H1 (cell line): ENCODE results near the gene NIT2. TPM values are rescaled to one million over a fixed set of nuclear protein-coding genes. Genes with fewer than 3 reads are reported as not detected.

ENCODE experiments used
- CTCF ChIA-PET: fragments of 300-600 bp; sonication (Branson Sonifier 250); formaldehyde crosslinking; loops from one replicate; lab custom pipeline; 2021; ENCODE audit not compliant: partially characterized antibody; lab: Charles Lee
- POLR2A ChIA-PET: fragments of 300-600 bp; sonication (Branson Sonifier 250); formaldehyde crosslinking; loops from one replicate; lab custom pipeline; 2021; ENCODE audit warnings: inconsistent platforms; ENCODE audit not compliant: partially characterized antibody; lab: Charles Lee
- DNase-seq, 2 experiments: peaks; one replicate each; pipeline versions ENCODE4 v3.0.0 to v3.0.0-alpha.2; 2010 to 2022; ENCODE audit warnings: low spot score in 2 of 2, low read depth in 1 of 2, mixed read lengths in 1 of 2
- FAIRE-seq: peaks from 2 replicates; lab custom pipeline; 2011; peaks lifted over from hg19 to GRCh38; lab: Jason Lieb, UNC
- H2AFZ ChIP-seq: 2 replicates; pipeline ENCODE4 v1.8.1; 2012; ENCODE audit warnings: low read length, inconsistent platforms
- H2AK5ac ChIP-seq: 2 replicates; pipeline ENCODE4 v1.6.1; 2013; ENCODE audit warnings: low read depth, low read length
- H2BK120ac ChIP-seq: replicated peaks from 2 replicates; pipeline ENCODE3; 2013; ENCODE audit warnings: low read depth, low read length, inconsistent platforms
- H2BK12ac ChIP-seq: 2 replicates; pipeline ENCODE4 v1.6.1; 2013; ENCODE audit warnings: low read depth, low read length
- H2BK15ac ChIP-seq: 2 replicates; pipeline ENCODE4 v1.6.1; 2013; ENCODE audit warnings: low read length
- H2BK20ac ChIP-seq: 2 replicates; pipeline ENCODE4 v1.6.1; 2013; ENCODE audit warnings: low read length
- H2BK5ac ChIP-seq: 2 replicates; pipeline ENCODE4 v1.6.1; 2013; ENCODE audit warnings: low read depth, low read length
- H3K14ac ChIP-seq: 2 replicates; pipeline ENCODE4 v1.6.1; 2013; ENCODE audit warnings: inconsistent platforms; ENCODE audit not compliant: insufficient read length
- H3K18ac ChIP-seq: 2 replicates; pipeline ENCODE4 v1.6.1; 2013; ENCODE audit warnings: low read length; ENCODE audit errors: extremely low read depth
- H3K23ac ChIP-seq: 2 replicates; pipeline ENCODE4 v1.6.1; 2013; ENCODE audit warnings: inconsistent platforms; ENCODE audit not compliant: insufficient read length
- H3K23me2 ChIP-seq: 2 replicates; pipeline ENCODE4 v1.6.1; 2013; ENCODE audit warnings: low read depth, low read length
- H3K27ac ChIP-seq: 2 replicates; pipeline ENCODE4 v1.6.1; 2011; ENCODE audit warnings: low read depth, low read length, inconsistent platforms
- H3K27me3 ChIP-seq, 4 experiments: replicated peaks in 1 of 4; 1 replicate in 1 of 4; 2 replicates in 3 of 4; pipeline versions ENCODE4 v1.6.1 to v1.8.1; 2011 to 2013; ENCODE audit warnings: low read length in 3 of 4, mild to moderate bottlenecking in 3 of 4, inconsistent platforms in 2 of 4, mixed read lengths in 2 of 4, moderate library complexity in 1 of 4; ENCODE audit not compliant: control insufficient read depth in 3 of 4, insufficient read depth in 3 of 4; ENCODE audit errors: extremely low read depth in 1 of 4
- H3K36me3 ChIP-seq, 4 experiments: 2 replicates each; pipeline versions ENCODE4 v1.6.1 to v1.8.1; 2011 to 2013; ENCODE audit warnings: mild to moderate bottlenecking in 4 of 4, low read length in 3 of 4, moderate library complexity in 2 of 4, control low read depth in 1 of 4, inconsistent platforms in 1 of 4; ENCODE audit not compliant: insufficient read depth in 4 of 4, control insufficient read depth in 2 of 4
- H3K4ac ChIP-seq: replicated peaks from 2 replicates; pipeline ENCODE3; 2013; ENCODE audit warnings: low read length, low read depth, mixed read lengths, inconsistent platforms; ENCODE audit not compliant: insufficient read length
- H3K4me1 ChIP-seq, 4 experiments: replicated peaks in 1 of 4; 1 replicate in 1 of 4; 2 replicates in 3 of 4; pipeline versions ENCODE4 v1.6.1 to v1.8.1; 2011 to 2013; ENCODE audit warnings: low read length in 3 of 4, inconsistent platforms in 2 of 4, mixed read lengths in 1 of 4; ENCODE audit not compliant: insufficient read depth in 4 of 4, control insufficient read depth in 3 of 4
- H3K4me2 ChIP-seq, 2 experiments: 2 replicates each; pipeline versions ENCODE4 v1.6.1 to v1.8.1; 2011 to 2013; ENCODE audit warnings: low read depth in 2 of 2, low read length in 2 of 2, control low read depth in 1 of 2, inconsistent platforms in 1 of 2, mild to moderate bottlenecking in 1 of 2; ENCODE audit not compliant: insufficient read depth in 1 of 2
- H3K4me3 ChIP-seq, 4 experiments: fragments of 200-600, 300-600 bp in 1 of 4; sonication (generic), shearing (Covaris generic), sonication (Bioruptor Twin) in 1 of 4; 2 replicates each; pipeline versions ENCODE4 v1.5.1 to v1.8.1; 2011 to 2016; ENCODE audit warnings: low read length in 4 of 4, low read depth in 3 of 4, control low read depth in 2 of 4, inconsistent platforms in 2 of 4, mild to moderate bottlenecking in 2 of 4, mixed read lengths in 1 of 4, moderate library complexity in 1 of 4; ENCODE audit not compliant: insufficient read depth in 2 of 4; ENCODE audit errors: extremely low read depth in 1 of 4
- H3K56ac ChIP-seq: replicated peaks from 2 replicates; pipeline ENCODE3; 2013; ENCODE audit warnings: low read depth, mild to moderate bottlenecking, mixed read lengths, low read length, inconsistent platforms; ENCODE audit not compliant: insufficient read length
- H3K79me1 ChIP-seq: 2 replicates; pipeline ENCODE4 v1.6.1; 2013; ENCODE audit warnings: low read depth, low read length, control low read depth
- H3K79me2 ChIP-seq, 2 experiments: 2 replicates each; pipeline versions ENCODE4 v1.6.1 to v1.8.1; 2012 to 2013; ENCODE audit warnings: low read length in 2 of 2, mild to moderate bottlenecking in 2 of 2, inconsistent platforms in 1 of 2; ENCODE audit not compliant: insufficient read depth in 2 of 2, control insufficient read depth in 1 of 2
- H3K9ac ChIP-seq, 4 experiments: replicated peaks in 1 of 4; 1 replicate in 1 of 4; 2 replicates in 3 of 4; pipeline versions ENCODE4 v1.6.1 to v1.8.1; 2011 to 2013; ENCODE audit warnings: low read depth in 3 of 4, low read length in 3 of 4, control low read depth in 2 of 4, mild to moderate bottlenecking in 2 of 4, moderate library complexity in 2 of 4, inconsistent platforms in 1 of 4; ENCODE audit errors: extremely low read depth in 1 of 4
- H3K9me3 ChIP-seq, 2 experiments: 2 replicates each; pipeline versions ENCODE4 v1.6.1 to v1.8.1; 2012 to 2013; ENCODE audit warnings: mild to moderate bottlenecking in 2 of 2, moderate library complexity in 2 of 2, control low read depth in 1 of 2, inconsistent platforms in 1 of 2, low read depth in 1 of 2, low read length in 1 of 2, mixed read lengths in 1 of 2; ENCODE audit not compliant: insufficient read depth in 2 of 2
- H4K20me1 ChIP-seq, 2 experiments: replicated peaks in 1 of 2; 2 replicates each; pipeline versions ENCODE3 to v1.8.1; 2011 to 2013; ENCODE audit warnings: inconsistent platforms in 2 of 2, low read length in 2 of 2, mild to moderate bottlenecking in 1 of 2; ENCODE audit not compliant: insufficient read depth in 2 of 2, control insufficient read depth in 1 of 2
- H4K5ac ChIP-seq: 2 replicates; pipeline ENCODE4 v1.6.1; 2013; ENCODE audit warnings: low read length, low read depth, mixed read lengths, inconsistent platforms; ENCODE audit not compliant: insufficient read length
- H4K8ac ChIP-seq: 2 replicates; pipeline ENCODE4 v1.8.0; 2013; ENCODE audit warnings: mild to moderate bottlenecking, moderate library complexity, low read length, inconsistent platforms; ENCODE audit not compliant: insufficient read depth; ENCODE audit errors: extremely low read depth
- H4K91ac ChIP-seq: replicated peaks from 2 replicates; pipeline ENCODE3; 2013; ENCODE audit warnings: low read length, mixed read lengths, inconsistent platforms; ENCODE audit not compliant: insufficient read length
- CEBPB ChIP-seq: IDR thresholded peaks from 2 replicates; pipeline ENCODE4 v1.6.1; 2012; ENCODE audit warnings: low read depth, low read length
- FOSL1 ChIP-seq: IDR thresholded peaks from 2 replicates; pipeline ENCODE4 v1.6.1; 2011; ENCODE audit warnings: mild to moderate bottlenecking, low read depth, low read length, moderate library complexity; ENCODE audit not compliant: insufficient read depth
- WGBS, 2 experiments: shearing (Covaris generic) in 1 of 2; methylation state at CpG; one replicate each; pipeline versions ENCODE4 v1.1.6 to v1.1.7; 2013 to 2015; ENCODE audit warnings: low lambda C conversion rate in 2 of 2, mixed read lengths in 2 of 2, inconsistent platforms in 1 of 2, low coverage in 1 of 2, missing lambda C conversion rate in 1 of 2; ENCODE audit not compliant: insufficient replicate concordance in 2 of 2, insufficient coverage in 1 of 2, insufficient read length in 1 of 2; ENCODE audit errors: extremely low coverage in 1 of 2, missing lambda C conversion rate in 1 of 2; 5-methylcytosine and 5-hydroxymethylcytosine counted together
- polyA plus RNA-seq, 7 experiments: library from polyadenylated mRNA; depleted of rRNA in 3 of 7; stranded (reverse) in 5 of 7; unstranded in 2 of 7; fragments of >200 nt in 5 of 7; fragments of 200-250 nt in 2 of 7; gene quantifications; 1 replicate in 5 of 7; 2 replicates in 1 of 7; 4 replicates in 1 of 7; pipeline versions ENCODE4 v1.2.1 to v1.2.3, GENCODE V29; 2011 to 2013; ENCODE audit warnings: missing spikeins in 2 of 7, mixed read lengths in 2 of 7
- total RNA-seq: library from RNA; stranded (reverse); fragmentation: NEBNext Ultra II Directional; extraction: Animal tissue kit (Norgen Biotek cat#: 25700); gene quantifications from 2 replicates; pipeline ENCODE4 v1.2.1, GENCODE V29; 2021

NIT2 gene
- total and polyA plus RNA-seq, 2 of the 8 experiments (the other 6 are each of a cell fraction or from before 2014, with no cell fraction given): 15.2 to 25.3 TPM

DNA sequence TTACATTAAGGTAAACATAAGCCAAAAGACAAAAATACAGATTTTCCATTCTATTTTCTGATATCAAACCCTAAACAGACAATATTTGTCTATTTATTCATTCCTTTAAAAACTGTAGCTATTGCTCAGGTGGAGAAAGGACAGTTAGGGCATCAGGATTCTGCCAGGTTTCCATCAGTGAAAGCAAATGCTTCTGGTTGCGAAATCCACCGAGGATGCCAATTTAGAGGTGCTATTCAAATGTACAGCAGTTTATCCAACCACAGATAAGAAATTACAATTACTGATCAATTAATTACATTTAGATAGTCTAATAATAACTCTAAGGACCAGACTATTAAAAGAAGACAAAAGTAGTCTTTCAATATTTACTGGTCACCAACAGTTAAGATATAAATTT, 62.4 kb downstream of the NIT2 start:
- Histone ChIP-seq H3K56ac (no peak overlapping the region), H4K5ac (no peak overlapping the region), H2AK5ac (no peak overlapping the region), H2BK5ac (no peak overlapping the region), H3K27me3 (no peaks in the 10 kb centered on the region), H4K8ac (no peak overlapping the region), H3K18ac (no peak overlapping the region), H2BK12ac (no peak overlapping the region), H3K4me2 (no peak overlapping the region), H3K9me3 (no peaks in the 10 kb centered on the region), H3K4me1 (peaks cover 0 to 3% (median under 1%) of the 10 kb centered on the region in 4 experiments; a peak in 2 of 7 replicates), H2BK20ac (no peak overlapping the region), H3K4me3 (no peak overlapping the region), H3K14ac (no peak overlapping the region), H3K4ac (no peak overlapping the region), H2BK120ac (no peak overlapping the region), H3K9ac (no peak overlapping the region), H3K27ac (no peak overlapping the region), H3K79me2 (peaks cover 21 to 85% of the 10 kb centered on the region in 2 experiments), H3K23me2 (peaks cover 15% of the 10 kb centered on the region), H2BK15ac (no peak overlapping the region), H2AFZ (no peak overlapping the region), H4K20me1 (peaks cover 14 to 18% of the 10 kb centered on the region in 2 experiments), H3K23ac (no peak overlapping the region), H3K36me3 (no peaks in the 10 kb centered on the region), H3K79me1 (no peaks in the 10 kb centered on the region), H4K91ac (no peak overlapping the region)
- POLR2A ChIA-PET: no interaction called here
- CTCF ChIA-PET: no interaction called here
- 100% methylated on average over 2 of the region's 2 CpGs; no CpG with 5 or more reads in 1 of the 2 experiments for WGBS, 2 experiments
- DNase-seq: no peak
- TF ChIP-seq CEBPB (peak; percentile 85), FOSL1 (no peak)
- no peak for FAIRE-seq
